ENCODE results near the gene EIF2B2.
A peak's percentile ranks its signal among the peaks of the same experiment; 100 is the strongest.

The EIF2B2 gene

DNA sequence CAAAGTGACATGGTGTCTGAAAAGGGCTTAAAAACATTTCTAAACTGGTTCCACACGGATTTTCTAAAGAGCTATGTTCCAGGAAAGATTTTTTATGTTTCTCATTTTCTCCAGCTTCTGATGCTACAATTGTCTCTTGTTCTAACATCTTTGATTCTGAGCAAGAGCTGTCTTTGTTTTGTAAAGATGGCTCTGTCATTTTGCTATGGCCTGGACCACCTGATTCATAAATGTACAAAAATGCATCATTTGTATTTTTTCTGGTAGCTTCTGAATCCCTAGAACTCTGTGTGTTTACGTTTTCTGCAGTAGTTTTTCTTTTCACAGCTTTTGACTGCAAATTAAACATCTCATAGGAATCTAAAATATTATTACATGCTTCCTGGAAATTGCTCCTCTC lies 45.4 kb downstream of the EIF2B2 start:
- H3K4me3 ChIP-seq (ENCODE audit: low read length) = no peak overlapping the region
- no peak for DNase-seq (ENCODE audit: low read depth)

DNA sequence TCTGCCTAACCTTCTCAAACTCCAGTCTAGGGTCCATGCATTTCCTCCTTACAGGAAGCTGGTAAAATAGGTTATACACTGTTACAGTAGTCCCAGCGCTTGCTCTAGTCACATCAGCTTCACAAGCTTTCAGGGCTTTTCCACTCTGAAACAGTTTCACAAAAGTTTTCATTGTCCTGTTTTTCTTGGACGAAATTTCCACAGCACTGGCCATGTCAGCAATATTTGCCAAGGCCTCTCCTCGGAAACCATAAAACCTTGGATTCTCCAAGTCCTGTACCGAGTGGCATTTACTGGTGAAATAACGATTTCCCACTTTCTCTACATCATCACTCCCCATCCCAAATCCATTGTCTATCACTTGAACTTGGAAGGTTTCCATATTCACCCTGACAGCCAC lies 46.4 kb downstream of the EIF2B2 start:
- TF ChIP-seq, protein P1, sequence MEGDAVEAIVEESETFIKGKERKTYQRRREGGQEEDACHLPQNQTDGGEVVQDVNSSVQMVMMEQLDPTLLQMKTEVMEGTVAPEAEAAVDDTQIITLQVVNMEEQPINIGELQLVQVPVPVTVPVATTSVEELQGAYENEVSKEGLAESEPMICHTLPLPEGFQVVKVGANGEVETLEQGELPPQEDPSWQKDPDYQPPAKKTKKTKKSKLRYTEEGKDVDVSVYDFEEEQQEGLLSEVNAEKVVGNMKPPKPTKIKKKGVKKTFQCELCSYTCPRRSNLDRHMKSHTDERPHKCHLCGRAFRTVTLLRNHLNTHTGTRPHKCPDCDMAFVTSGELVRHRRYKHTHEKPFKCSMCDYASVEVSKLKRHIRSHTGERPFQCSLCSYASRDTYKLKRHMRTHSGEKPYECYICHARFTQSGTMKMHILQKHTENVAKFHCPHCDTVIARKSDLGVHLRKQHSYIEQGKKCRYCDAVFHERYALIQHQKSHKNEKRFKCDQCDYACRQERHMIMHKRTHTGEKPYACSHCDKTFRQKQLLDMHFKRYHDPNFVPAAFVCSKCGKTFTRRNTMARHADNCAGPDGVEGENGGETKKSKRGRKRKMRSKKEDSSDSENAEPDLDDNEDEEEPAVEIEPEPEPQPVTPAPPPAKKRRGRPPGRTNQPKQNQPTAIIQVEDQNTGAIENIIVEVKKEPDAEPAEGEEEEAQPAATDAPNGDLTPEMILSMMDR (conservative IDR thresholded peaks at IDR 0.05; ENCODE audit: low read depth, low read length) = no peak
- no peak overlapping the region for H3K4me3 ChIP-seq (ENCODE audit: low read length)
- no peak for DNase-seq (ENCODE audit: low read depth)

More for the DNA sequence above, 45.4 kb downstream of the EIF2B2 start:
- TF ChIP-seq, protein P1 (conservative IDR thresholded peaks at IDR 0.05; ENCODE audit: low read depth, low read length) = no peak

DNA sequence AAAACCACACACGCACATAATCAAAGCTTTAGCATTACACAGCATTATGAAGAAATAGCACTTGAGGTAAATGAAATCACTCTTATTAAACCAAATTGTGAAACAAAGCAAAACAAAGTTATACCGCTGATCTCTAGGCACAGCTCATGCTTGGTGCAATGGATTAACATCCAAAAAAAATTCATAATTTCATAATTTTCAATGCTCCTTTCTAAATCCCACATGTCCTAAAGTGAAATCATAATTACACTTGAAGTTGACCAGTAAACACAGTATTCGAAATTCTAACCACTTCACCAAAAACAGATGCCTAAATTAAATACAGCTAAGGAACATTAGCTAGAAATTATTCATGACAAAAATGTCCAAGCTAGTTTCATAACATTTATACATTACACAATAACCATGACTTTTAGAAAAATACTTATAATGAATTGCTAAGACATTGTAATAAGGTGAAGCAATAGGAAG lies 47.0 kb downstream of the EIF2B2 start:
- no peak for DNase-seq (ENCODE audit: low read depth)
- H3K4me3 ChIP-seq (ENCODE audit: low read length) = no peak overlapping the region
- TF ChIP-seq, protein P1 (conservative IDR thresholded peaks at IDR 0.05; ENCODE audit: low read depth, low read length) = no peak

DNA sequence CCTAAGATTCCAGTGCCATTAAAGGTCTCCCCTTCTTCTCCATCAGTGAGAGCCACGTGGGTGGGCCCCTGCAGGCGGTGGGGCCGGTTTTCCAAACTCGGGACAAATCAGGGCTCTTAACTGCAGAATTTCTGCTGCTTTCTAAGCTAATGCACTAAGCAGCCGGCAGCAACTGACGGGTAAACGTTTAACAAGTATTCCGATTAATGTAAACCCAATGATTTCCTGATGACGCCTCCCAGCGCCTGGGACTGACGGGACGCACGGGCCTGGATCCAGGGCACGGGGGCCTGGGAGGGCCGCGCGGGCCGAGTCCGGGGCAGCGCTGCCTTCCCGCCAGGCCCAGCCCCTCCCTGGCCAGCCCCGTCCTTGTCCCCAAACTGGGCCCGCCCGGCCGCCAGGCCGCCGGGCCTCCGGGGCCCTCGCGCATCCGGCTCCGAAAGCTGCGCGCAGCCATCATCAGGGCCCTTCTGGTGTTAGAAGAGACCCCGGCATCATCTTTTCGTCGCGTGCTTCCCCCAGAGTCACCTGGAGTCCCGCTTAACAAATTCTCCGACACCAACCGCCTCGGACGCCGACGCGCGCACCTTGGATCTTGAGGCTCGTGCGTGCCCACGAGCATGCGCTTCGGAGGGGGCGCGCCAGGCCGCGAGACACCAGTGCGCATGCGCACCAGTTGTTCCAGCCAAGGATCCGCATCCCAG lies 48.3 kb downstream of the EIF2B2 start, which contains the start of gene MLH3:
Gene MLH3, minus strand, starts transcription at position 616 of the 704 bp plus-strand sequence. CDS start 1,812 bp downstream, outside the sequence.
- DNase-seq (ENCODE audit: low read depth) = peak; percentile 34

DNA sequence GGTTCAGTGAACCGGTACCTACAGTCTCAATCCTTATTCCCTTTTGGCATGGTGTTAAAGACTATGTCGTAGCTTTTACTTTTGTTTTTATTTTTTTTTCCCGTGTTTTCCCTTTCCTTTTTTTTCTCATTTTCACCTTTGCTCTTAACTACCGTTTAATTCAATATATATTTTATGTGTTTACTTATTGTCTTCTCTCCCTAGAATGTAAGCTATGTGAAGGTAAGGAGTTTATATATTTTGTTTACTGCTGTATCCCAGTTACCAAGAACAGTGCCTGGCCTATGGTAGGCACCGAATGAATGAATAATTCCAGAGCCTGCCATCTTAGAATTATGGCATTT lies 48.8 kb downstream of the EIF2B2 start:
- H3K4me3 ChIP-seq (ENCODE audit: low read length) = peak overlapping the region; percentile 54
- DNase-seq (ENCODE audit: low read depth) = no peak
- TF ChIP-seq, protein P1 (conservative IDR thresholded peaks at IDR 0.05; ENCODE audit: low read depth, low read length) = no peak

More for the DNA sequence above, 48.3 kb downstream of the EIF2B2 start, which contains the start of gene MLH3:
- TF ChIP-seq, protein P1 (conservative IDR thresholded peaks at IDR 0.05; ENCODE audit: low read depth, low read length) = no peak
- H3K4me3 ChIP-seq (ENCODE audit: low read length) = peak within 1 kb of the TSS; percentile 54

DNA sequence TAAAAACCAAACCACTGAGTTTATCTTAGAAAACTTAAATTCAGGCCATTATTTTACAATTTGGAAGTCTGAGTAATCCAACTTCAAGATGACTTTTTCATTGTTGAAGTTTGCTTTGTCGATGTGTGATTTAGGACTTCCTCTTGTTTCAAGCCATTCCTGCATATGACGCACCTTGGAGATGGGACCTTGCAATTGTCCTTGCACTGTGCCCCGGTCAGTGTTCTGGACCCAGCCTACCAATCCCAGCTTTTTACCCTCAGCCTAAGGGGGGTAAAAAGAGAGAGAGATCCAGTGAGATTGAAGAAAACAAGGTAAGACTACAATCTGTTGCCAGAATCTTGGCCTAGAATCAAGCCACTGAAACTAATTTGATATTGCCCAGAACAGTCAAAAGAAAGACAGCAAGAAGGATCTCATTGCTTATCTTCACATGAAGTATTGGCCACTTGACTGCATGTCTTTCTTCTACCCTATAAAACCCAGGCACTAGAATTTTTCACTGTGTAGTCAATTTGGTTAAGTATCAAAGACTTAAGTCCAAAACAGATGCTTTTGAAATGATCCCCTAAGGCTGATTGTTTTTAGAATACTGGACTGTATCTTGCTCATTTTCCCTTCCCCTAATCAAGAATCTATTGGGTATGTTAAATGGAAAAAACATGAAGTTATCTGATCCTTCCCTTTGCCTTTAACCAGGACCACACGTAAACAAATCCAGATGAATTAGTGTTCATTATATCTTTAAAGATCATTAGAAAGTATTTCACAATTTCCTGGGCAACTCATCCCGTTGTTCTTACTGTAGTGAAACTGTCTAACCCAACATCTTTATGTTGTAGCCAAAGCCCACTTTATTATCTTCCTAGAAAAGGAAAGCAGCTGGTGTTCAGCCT lies 50.9 kb downstream of the EIF2B2 start:
- TF ChIP-seq, protein P1 (conservative IDR thresholded peaks at IDR 0.05; ENCODE audit: low read depth, low read length) = no peak
- no peak overlapping the region for H3K4me3 ChIP-seq (ENCODE audit: low read length)
- DNase-seq (ENCODE audit: low read depth) = no peak
